Activated T-cell treated with anti-CD3 and anti-CD28 coated beads for 1 hour (primary cell): ENCODE results near the gene TKTL1.

ENCODE experiments used
- DNase-seq: peaks from one replicate; pipeline ENCODE4 v3.0.0-alpha.2; 2020; ENCODE audit warnings: low read depth

The TKTL1 gene

GRCh38 chrX:154362085-154362742, 66.6 kb downstream of the TKTL1 start:
- DNase-seq: no peak

DNA sequence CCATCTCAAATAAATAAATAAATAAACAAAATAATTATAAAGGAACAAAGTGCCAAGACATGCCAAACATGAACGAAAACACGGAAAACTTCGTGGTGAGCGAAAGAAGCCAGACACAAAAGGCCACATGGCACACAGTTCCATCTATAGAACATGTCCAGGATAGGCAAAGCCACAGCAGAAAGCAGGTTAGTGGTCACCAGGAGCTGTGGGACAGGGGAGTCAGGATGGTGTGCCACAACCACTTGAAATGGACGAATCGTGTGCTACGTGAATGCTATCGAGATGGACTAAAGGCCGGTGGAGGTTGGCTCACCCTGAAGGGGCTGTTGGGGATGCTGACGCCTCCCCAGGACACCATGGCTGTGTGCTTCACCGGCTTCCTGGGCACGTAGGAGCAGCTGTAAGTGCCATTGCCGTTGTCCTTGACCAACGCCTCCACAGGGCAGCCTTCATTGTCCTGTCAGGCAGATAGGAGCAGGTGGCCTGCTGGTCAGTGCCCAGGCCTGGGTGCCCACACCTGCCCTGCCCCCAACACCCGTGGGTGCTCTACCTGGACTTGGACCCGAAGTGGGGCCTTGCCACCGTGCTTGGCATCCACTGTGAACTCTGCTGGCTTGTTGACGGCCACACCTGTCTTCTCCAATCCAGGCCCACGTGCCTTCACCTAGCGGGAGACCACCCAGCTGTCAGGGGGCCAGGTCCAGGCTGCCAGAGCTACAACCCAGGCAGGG, 68.3 kb downstream of the TKTL1 start:
- no peak for DNase-seq

DNA sequence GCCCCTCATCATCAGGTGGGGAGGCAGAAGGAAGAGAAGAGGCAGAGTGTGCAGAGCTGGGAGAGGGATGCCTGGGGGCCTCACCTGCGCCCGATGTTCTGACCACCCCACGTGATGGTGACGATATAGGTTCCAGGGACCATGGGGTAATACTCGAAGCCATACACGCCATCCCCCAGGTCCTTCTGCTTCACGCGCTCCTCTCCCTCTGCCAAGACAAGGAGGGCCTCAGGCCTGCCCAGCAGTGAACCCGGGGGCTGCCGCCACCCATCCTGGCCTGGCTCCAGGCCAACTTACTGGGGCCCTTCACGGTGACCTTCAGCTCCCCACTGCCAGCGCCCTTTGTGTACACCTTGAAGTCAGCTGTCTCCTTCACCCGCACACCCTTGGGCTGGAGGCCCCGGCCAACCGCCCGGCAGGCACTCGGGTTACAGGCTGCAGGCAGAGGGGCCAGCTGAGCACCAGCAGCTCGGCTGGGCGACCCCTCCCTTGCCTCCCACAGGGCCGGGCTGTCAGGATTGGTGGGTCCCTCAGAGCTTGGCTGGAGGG, 69.5 kb downstream of the TKTL1 start:
- no peak for DNase-seq

DNA sequence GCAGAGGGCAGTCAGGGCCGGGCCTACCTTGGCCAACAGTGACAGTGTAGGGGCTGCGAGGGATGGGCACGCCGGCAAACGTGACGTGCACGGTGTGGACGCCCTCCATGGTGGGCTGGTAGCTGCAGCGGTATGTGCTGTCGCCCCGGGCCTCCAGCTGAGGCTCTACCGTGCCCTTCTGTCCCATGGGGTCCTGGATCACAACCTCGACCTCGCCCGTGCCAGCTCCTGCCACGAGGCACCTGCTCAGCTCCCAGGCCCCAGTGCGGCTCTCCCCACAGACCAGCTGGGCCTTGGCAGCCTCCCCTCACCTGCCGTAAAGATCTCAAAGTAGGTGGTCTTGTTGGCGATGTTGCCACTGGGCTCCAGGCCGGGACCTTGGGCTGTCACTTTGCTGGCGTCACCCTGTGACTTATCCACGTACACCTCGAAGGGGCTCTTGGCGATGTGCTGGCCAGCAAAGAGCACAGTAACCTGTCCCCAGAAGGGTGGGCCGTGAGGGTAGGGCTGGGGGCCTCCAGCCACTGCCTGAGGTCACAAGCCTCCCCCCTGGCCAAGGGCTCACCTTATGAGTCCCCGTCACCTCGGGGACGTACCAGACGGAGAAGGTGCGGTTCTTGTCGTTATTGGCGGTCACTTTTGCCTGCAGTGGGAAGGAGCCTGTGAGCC, 70.5 kb downstream of the TKTL1 start:
- DNase-seq: no peak

- DNase-seq: no peak
Measured at GRCh38 chrX:154366666-154367055, 71.1 kb downstream of the TKTL1 start.

GRCh38 chrX:154367474-154368308, 72.1 kb downstream of the TKTL1 start:
- no peak for DNase-seq

- DNase-seq: peak; percentile 79
Measured at GRCh38 chrX:154368630-154369448, 73.2 kb downstream of the TKTL1 start.

- peak; percentile 60 for DNase-seq
Measured at GRCh38 chrX:154369449-154370299, 74.1 kb downstream of the TKTL1 start.

- DNase-seq: no peak
Measured at GRCh38 chrX:154370300-154371016, 74.9 kb downstream of the TKTL1 start.

DNA sequence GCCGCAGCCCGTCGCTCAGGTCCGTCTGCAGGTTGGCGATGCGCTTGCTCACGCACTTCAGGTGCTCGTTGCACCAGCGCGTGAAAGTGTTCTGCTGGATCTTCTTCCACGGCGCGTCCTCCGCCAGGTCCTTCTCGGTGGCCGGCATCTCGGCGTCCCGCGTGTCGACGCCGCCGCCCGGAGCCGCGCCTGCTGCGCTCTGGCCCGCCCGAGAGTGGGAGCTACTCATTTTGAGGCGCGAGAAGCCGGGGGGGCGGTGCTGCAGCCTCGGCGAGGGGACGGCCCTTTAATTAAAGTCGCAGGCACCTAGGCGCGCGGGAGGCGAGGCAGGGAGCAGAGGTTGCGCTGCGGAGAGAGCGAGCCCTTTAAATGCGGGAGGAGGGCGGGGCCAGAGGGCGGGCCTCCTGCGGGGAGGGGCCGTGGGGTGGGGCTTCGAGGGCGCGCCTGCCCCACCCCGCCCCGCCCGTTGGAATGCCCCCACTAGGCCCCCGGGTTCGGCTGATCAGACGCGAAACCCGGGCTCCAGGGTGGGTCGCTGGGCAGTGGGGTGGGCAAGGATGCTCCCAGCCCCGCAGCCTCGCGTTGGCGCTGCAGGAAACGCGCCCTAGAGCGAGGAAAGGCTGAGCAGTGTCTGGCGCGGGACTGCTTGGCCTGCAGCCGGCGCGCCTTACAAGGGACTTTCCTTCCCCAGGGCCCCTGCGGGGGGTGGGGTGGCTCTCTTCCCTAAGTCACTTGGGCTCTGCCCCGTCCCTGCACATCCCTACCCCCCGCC, 75.6 kb downstream of the TKTL1 start:
- peak; percentile 86 for DNase-seq

DNA sequence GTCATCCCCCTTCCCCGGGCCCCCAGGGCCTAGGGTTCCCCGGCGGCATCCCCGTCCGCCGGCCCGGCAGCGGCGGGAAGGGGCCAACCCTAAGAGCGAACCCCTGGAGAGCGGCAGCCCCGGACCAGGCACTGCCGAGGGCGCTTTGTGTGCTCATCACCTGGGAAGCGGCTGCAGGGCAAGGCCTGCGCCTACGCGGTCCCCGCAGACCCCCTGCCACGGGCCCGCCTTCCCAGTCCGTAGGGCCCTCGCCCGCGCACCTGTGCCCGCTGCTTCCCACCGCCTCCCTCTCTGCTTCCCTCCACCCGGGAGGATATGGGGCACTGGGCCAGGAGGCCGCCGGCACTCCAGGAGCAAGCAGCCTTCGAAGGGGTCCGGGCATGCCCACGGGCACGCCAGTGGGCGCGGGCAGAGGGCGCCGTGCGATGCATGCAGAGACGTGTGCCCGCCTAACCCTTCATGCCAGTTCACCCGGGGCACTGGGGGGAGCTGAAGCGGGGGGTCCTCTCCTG, 76.2 kb downstream of the TKTL1 start:
- DNase-seq: no peak

DNA sequence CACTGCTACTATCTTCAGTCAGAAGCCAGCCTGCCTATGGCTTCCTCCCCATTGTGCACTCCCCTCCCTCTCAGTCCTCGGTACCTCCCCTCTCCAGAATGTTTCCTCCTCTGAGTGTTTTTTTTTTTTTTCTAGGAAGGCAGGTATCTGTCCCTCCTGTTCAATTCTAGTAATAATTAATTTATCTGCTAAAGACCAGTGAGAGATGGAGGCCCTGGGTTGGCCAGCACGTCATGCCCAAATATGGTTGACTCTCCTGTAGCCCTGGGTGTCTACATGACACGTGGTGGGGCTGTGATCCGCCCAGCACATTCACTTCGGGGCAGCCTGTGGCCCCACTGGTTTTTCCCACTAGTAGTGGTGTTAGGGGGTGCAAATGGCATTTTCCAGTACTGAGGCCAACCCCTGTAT, 77.0 kb downstream of the TKTL1 start:
- DNase-seq: no peak

- no peak for DNase-seq
Measured at GRCh38 chrX:154373340-154374306, 78.0 kb downstream of the TKTL1 start.

DNA sequence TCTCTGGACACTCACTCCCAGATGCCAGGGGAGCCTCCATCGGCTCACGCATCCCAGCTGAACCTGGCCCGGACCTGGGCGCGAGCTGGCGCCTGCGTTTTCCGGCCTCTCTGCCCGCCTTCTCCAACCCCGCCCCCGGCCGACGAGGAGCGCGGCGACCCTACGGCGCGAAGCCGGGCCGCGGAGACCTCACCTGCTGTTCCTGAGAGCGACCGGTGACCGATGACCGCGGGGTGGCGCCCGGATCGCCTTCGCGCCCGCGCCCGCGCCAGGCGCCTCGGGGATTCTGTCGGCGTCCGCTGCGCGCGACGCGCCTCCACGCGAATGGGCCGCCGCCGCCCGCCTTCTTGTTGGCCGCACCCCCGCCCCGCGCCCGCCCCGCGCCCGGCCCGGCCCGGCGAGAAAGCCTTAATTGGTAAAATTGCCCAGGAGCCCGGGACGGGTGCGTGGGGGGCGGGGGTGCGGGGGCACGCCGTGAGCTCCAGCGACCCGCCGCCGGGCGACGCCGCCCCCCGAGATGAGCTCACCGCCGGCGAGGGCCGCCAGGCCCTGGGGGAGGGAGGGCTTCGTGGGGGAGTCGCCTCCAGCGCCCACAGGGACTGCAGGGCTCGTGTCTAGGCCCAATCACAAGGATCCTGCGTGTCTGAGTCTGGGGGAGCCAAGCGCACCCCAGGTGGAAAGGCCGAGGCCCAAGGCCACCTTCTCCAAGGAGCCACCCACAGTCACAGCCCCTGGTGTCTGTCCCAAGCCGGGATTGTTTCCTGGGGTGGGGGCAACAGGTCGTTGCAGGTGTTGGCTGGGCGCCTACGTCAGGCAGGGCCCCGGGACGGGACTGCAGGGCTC, 78.9 kb downstream of the TKTL1 start, which contains the start of gene FLNA:
Gene FLNA (minus strand): TSS at position 322 of the 843 bp plus-strand sequence. CDS start 3,389 bp downstream, outside the sequence.
- DNase-seq: no peak

- DNase-seq: no peak
Measured at GRCh38 chrX:154375156-154375504, 79.5 kb downstream of the TKTL1 start.

DNA sequence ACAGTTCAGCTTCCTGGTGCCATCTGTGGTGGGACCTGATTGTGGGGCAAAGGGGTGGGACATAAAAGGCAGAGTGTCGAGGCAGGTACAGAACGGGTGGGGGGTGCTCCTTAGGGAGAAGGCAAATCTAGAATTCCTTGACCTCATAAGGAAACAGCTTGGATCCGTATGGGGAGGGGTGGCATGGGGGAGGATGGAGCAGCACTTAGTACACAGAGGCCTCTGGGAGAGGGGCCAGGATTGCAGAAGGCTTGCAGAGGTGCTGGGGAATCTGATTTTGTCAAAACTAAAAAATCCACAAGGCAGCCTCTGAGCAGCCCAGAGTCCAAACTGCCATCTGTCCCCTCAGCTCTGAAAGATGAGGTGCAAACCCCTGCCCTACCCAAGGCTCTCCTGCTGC, 81.2 kb downstream of the TKTL1 start:
- DNase-seq: no peak
